Stimulated activated CD4-positive, alpha-beta T cell treated with anti-CD3 and anti-CD28 coated beads, Interleukin-12 subunit alpha, Interleukin-12 subunit beta, amount 100 ng/mL, for 48 hours (primary cell): ENCODE results near the gene RAB8A.
"Not testable (repeated sequence)": the region's sequence is repeated elsewhere in the genome, so short reads cannot be mapped to it uniquely, and the experiment has no call there.

Source experiments
- DNase-seq, 3 donors: peaks; one replicate each; pipeline ENCODE4 v3.0.0-alpha.2; 2020; ENCODE audit warnings: low read depth in 2 of 3, low spot score in 1 of 3

RAB8A gene

DNA sequence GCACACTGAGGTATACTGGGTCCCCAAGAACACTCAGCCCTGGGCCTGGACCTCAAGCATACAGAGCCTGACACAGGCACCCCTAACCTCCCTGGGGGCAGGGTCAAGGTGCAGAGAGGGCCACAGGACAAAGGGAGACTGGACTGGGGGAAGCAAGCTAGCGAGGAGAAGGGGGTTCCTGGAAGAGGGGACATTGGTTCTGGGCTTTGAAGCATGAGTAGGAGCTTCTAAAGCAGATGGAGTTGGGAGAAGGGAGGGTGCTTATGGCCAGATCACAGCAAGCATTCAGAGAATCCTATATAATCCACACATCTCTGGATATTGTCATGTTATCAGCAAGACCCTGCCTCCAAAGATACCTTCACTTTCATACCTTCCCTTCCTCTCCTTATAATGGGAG, 58.4 kb downstream of the RAB8A start:
- no peak for DNase-seq

DNA sequence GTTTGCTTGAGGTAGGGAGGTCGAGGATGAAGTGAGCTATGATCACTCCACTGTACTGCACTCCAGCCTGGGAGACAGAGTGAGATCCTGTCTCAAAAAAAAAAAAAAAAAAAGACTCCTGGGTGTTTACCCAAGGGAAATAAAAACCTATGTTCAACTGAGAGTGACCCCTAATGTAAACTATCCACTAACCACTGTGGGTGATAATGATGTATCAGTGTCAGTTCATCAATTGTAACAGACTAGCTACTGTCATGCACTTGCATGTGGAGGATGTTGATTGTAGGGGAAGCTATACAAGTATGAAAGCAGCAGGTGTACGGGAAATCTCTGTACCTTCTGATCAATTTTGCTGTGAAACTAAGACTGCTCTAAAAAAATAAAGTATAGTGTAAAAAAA, 64.3 kb downstream of the RAB8A start:
- no peak for DNase-seq

DNA sequence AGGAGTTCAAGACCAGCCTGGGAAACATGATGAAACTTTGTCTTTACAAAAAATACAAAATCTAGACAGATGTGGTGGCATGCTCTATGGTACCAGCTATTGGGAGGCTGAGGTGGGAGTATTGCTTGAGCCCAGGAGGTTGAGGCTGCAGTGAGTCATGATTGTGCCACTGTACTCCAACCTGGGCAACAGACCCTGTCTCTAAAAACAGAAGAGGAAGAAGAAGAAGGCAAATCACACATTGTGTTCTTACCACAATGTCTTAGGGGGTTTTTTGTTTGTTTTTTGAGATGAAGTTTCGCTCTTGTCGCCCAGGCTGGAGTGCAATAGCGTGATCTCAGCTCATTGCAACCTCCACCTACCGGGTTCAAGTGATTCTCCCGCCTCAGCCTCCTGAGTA, 67.2 kb downstream of the RAB8A start:
- not testable (repeated sequence) for DNase-seq

DNA sequence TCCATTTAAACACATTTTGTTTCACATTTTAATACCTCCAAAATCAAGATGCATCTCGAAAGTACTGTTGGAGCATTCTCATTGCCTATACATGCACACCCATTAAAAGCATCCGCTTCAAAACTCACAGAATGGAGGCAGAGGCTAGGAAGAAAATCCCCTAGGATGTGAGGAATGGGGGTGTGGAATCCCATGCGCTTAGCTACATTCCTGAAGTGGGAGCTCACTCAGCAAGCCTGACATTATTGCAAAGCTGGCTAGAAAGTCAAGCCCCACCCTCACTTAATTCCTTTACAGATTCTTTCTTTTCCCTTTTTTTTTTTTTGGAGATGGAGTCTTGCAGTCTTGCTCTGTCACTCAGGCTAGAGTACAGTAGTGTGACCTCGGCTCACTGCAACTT, 68.9 kb downstream of the RAB8A start:
- no peak for DNase-seq
